ENCODE data around the gene NKAPL.

NKAPL gene

DNA sequence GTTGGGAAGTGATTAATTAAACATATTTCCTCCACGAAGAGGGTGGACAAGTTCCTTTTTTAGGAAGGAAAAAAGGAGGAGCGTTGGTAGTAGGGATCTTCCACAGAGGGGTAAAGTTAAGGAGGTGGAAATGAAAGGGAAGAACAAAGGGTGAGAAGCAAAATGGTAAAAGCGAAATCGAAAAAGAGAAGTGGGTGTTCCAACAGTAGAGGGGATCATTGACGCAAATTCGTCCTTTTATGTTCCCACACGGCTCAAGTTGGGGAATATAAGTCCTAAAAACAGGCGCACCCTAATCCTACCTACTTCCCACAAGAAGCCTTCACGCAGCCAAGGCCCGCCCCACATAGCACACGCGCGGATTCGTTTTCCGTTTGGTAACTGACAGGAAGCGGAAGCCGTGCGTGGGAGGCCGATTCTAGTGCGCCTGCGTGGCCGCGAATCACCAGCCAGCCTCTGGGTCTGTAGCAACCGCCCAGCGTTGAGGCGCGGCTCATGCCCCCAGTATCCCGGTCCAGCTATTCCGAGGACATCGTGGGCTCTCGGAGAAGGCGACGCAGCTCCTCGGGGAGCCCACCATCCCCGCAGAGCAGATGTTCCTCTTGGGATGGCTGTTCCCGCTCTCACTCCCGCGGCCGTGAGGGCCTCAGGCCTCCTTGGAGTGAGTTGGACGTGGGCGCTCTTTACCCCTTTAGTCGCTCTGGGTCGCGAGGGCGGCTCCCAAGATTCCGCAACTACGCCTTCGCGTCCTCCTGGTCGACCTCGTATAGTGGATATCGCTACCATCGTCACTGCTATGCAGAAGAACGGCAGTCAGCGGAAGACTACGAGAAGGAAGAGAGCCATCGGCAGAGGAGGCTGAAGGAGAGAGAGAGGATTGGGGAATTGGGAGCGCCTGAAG, at the start of gene NKAPL:
TSS of gene NKAPL (plus strand) at position 421 of the 901 bp plus-strand sequence. CDS start at position 496, 75 bp downstream.
- DNase-seq (ENCODE audit: low read depth, low spot score), result peak; percentile 50

DNA sequence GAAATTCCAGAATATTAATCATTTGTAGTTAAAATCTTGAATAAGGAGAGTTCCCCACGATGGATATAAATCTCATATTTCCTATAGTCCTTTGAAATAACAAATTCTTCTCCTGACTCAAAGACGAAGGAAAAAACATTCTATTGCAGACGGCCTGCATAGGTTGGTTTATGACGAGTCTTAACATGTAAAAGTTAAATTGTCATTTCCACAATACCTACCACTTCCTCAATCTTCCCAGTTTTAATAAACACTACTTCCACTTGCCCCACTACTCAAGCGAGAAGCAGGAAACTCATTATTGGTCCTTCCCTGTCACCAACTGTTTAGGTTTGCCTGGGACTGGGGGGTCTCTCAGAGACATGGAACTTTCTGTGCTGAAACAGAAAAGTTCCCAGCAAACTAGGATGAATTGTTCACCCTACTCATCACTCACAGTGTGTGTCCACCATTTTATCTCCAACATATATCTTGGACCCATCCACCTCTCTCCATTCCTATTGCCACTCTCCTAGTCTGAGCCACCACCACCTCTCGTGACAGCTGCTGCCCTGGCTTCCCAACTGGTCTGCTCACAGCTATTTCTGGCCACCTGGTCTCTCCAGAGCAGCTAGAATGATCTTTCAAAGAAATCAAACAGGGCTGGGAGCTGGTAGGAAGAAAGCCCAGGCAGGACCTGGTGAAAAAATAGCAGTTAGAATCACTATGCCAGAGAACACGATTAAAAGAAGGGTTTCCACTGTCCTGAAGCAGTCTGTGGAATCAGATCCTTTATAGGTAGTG, 49.2 kb upstream of the NKAPL start:
- DNase-seq (ENCODE audit: low read depth, low spot score), result no peak

DNA sequence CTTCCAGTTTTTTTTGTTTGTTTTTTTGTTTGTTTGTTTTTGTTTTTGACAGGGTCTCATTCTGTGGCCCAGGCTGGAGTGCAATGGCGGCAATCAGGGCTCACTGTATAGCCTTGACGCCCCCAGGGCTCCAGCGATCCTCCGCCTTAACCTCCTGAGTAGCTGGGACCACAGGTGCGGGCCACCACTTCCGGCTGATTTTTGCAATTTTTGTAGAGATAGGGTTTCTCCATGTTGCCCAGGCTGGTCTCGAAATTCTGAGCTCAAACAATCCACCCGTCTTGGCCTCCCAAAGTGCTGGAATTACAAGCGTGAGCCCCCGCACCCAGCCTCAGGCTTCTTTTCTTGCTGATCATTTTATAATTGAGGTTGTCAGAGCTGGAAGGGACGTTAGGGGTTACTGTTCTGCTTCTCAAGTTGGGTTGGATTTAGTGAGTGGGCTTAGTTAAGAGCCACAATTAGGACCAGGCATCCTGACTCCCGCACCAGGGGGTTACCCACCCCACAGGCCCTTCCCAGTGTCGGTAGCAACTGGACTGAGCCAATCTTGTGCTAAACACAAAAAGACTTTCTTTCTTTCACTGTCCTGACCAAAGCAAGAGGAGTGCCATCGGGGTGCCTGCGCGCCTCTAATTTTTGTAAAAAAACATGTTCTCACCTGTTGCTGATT, 47.1 kb upstream of the NKAPL start:
- DNase-seq (ENCODE audit: low read depth, low spot score), result no peak

DNA sequence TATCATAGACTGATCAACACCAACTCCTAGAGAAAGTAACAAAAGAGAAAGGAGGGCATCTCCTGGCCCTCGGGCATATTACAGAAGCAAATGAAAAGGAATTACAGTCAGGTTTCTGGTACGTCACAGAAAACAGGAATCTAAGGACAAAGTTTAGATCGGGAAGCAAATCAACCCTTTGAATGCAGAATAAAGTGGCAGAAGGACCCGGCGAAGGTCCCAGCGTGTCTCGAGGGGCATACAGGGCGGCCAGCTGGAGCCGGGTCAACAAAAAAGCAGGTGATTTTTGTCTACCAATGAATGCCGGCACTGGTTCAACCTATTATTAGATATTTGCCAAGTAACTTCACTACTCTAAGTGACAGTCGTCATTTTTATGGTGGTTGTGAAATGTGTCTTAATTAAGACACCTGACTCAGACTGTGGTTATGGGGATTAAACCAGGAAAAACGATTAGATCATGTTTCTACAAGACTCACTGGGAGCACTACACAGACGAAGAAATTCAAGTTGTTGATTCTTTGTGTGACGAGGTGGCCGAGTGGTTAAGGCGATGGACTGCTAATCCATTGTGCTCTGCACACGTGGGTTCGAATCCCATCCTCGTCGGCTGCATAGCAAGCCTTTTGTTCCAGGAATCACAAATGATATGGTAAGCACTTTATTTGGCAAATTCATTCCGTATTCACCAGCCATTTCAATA, 46.4 kb upstream of the NKAPL start:
- DNase-seq (ENCODE audit: low read depth, low spot score), result peak; percentile 84

DNA sequence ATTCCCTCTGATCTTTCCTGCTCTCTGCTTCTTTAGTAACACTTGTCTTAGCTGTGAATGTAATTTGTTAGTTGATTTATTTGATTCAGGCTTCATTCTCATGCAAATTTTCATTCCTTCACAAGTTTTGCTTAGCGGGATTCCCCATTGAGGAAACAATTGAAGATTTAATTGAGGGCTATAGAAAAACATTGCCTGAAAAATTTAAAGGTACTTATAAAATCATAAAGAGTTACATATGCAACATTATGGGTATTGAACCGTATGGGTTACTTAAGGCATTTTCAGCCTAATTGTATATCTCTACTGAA, 45.9 kb upstream of the NKAPL start:
- DNase-seq (ENCODE audit: low read depth, low spot score), result no peak

DNA sequence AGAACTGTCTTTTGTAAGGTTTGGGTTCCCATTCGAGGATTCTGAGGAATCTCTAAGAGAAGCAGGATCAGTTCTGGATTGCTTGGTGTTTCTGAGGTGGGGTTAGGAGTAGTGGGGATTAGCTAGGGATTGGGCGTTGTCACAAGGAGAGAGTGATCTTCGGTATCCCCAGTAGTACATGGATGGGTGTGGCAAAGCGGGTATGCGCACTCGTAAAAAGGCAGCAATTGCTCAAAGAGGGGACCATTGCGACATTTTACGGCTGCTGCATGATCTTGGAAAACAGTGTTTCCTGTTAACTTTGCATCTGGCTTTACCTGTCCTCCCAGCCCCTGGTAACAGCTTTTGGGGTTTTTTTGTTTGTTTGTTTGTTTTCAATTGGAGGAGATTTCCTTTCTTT, 43.7 kb upstream of the NKAPL start:
- DNase-seq (ENCODE audit: low read depth, low spot score), result no peak

DNA sequence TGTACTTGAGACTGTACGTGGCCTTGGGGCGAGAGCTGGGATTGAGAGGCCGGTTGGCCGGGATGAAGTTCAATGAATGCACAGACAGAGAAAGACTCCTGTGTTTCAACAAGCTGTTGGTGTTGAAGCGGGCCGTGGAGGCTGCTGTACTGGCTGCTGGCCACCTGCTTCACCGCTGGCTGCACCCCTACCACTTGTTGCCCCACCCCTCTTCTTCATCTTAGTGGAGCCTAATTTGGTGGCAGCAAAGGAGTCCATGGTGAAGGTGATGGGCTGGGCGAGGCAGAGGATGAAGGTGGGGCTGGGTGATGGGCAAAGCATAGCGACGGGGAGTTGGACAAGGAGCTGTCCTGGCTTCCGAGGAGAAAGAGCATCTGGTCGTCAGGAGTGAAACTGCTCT, 41.2 kb upstream of the NKAPL start:
- DNase-seq (ENCODE audit: low read depth, low spot score), result no peak

DNA sequence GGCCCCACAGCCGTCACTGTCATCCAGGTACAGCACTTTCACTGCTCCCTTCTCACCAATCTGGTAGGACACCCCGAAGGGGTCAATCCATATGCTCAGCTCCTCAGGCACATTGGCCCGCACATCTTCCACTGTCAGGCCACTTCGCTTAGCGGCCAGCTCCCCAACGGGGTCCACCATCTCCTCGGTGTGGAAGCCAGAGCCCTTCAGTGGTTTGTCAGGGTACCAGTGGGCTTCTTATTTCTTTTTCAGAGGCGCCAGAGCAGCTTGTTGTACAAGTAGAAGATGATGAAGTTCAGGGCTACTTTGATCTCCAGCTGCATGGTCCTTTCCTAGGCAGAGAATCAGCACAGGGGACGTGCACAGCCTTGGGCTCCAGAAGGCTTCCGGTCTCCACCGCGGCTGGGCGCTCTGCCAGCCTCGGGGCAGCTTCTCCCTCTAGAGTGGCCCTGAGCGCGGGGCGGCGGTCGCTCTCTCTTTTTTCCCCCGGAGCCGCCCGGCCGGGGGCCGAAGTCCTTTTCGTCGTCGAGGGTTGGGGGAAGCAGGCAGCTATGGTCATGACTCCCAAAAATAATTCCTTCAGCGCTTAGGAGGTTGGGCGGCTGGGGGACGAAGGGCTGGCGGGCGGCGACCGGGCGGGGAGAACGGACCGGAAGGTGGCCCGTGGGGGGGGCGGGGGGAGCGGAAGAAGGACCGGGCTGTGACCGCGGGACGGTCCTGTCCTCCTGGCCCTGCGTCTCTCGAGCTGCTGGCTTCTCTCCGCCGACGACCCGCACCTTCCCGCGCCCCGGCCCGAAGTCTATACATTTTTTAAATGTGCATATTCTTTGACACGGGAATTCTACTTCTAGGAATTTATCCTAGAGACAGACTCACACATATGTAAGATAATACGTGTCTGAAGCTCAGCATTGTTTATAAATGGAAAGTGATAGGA, 40.5 kb upstream of the NKAPL start:
- DNase-seq (ENCODE audit: low read depth, low spot score), result peak; percentile 84

DNA sequence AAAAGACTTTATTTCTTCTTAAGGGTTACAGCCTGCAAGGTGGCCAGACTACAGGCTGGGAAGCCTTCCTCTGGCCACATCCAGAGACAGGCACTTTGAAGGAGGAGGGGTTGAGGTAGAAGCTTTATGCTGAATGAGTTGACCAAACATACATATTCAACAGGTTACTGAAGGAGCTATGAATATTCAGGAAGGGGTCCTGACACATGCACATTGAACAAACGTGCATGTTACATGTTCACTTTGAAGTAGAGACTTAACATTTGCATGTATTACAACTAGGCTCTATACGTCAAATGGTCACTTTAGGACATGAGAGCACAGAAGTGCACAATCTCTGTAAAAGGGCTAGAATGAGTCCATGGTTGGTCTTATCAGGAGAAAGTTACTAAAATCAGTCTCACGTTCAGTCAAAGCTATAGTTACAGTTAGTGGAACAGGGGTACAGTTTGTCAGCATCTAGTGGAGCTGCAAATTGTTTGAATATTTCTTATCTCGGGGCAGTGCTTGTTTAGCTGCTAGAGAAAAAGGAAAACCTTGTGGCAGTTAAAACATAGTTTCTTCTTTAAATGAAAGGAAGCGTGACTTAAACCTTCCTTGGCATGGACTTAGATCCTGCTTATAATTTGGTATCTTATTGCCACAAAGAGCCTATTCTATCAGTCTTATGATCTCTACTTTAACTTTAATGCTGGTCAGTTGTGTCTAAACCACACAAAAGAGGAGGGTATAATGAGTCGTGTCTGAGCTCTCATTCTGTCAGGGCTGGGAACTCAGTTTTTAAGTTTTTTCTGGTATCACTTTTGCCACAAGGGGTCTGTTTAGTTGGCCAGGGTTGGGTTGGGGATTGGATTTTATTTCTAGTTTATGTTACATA, 38.6 kb upstream of the NKAPL start:
- DNase-seq (ENCODE audit: low read depth, low spot score), result no peak

DNA sequence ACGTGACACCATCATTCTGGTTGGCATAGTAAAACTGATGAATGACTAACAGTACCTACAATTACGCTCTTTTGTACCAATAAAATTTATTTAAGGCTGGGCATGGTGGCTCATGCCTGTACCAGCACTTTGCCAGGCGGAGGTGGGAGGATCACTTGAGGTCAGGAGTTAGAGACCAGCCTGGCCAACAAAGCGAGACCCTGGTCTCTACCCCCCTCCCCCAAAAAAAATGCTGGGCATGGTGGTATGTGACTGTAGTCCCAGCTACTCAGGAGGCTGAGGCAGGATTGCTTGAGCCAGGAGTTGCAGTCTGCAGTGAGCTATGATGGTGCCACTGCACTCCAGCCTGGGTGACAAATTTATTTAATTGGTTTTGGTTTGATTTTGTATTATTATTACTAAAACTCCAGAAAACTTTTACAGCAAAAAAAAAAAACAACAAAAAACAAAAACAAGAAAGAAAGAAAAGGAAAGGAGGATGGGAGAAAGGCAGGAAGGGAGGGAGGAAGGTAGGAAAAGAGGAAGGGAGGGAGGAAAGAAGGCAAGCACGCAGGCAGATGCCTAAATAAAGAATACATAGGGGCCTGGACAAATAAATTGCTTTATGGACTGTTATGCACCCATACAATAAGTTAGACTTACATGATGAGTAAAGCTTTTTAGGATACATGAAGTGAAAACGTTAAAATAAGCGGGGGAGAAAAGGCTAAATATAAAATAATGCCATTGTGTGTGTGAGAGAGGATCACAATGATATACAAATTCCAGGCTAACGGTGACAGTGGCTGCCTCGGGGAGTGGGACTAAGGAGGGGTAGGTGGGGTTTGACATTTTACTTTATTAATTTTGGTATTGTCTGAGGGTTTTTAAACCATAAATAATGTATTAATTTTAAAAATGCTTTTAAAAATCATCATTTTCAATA, 34.7 kb upstream of the NKAPL start:
- DNase-seq (ENCODE audit: low read depth, low spot score), result peak; percentile 7

DNA sequence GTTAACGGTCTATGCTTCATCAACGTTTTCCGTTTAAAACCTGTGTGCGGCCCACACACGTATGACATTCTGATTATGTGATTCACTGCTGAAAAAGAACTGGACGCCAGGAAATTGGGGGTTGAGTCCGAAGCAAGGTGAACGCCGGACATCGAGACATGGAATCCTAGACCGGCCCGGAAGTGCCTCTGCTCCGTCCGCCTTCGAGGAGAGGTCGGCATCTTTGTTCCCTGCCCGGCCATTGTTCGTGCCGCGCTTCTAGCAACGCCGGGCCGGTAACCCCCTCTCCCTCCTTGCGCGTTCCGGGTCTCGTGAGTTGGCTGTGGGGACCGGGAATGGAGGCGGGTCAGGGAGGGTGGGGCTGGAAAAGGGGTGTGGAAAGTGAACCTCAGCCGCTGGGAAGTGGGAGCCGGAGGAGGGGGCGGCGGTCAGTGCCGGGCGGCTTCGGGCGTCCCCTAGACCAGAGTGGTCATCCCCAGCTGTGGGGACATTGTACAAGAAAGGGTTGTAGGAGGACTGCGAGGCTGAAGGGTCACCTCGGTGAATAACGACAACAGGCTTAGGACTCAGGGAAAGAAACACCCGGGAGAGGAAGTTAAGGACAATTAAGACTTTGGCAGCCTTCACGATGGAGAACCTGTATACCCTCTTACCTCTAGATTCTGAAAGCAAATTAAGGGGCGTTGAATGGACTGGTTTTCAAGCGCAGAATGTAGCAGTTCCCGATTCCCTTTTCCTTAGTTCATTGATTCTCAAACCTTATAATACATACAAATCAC, 33.9 kb upstream of the NKAPL start, which contains the start of gene ZSCAN9:
TSS of gene ZSCAN9 (plus strand) at position 220 of the 779 bp plus-strand sequence. CDS start 1,810 bp downstream, outside the sequence.
- peak; percentile 94 for DNase-seq (ENCODE audit: low read depth, low spot score)

DNA sequence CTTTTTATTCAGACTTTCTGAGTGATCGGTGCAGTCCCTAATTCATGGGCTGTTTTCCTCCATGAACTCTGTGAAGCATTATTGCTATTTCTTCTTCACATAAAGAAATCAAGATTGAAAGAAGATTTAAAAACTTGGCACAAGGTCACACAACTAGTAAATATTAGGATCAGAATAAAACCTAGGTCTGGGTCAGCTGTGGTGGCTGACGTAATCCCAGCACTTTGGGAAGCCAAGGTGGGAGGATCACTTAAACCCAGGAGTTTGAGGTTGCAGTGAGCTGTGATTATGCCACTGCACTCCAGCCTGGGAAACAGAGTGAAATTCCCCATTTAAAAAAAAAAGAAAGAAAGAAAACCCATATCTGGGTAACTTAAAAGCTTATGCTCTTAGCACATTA, 32.6 kb upstream of the NKAPL start:
- no peak for DNase-seq (ENCODE audit: low read depth, low spot score)

DNA sequence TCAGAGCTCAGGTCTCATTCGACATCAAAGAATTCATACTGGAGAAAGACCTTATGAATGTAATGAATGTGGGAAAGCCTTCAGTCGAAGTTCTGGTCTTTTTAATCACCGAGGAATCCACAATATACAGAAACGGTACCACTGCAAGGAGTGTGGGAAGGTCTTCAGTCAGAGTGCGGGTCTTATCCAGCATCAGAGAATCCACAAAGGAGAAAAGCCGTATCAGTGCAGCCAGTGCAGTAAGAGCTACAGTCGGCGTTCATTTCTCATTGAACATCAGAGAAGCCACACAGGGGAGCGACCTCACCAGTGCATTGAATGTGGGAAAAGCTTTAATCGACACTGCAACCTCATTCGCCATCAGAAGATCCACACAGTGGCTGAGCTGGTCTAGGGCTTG, 26.3 kb upstream of the NKAPL start:
- DNase-seq (ENCODE audit: low read depth, low spot score), result no peak

DNA sequence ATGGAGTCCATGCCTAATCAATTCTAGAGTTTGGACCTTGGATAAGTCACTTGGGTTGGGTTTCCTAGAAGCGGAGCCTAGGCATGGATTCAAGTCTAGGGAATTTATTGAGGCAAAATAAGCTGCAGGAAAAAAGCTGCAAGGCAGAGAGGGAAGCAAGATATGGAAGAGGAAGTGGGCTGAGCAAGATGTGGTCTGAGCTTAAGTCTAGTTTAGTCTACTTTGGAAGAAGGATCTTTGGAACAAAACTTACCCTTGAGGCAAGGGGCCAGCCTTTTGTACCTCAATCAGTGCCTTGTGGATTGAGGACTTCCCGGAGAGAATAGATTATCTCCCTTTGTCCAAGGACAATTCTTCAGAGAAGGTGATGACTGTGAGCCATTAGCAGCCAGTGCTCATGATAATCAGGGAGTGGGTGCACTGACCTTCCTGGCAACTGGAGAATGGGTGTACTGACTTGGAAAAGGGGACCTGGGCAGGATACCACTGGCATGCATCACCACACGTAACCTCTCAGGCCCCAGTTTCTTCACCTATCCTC, 23.1 kb upstream of the NKAPL start:
- DNase-seq (ENCODE audit: low read depth, low spot score), result no peak

DNA sequence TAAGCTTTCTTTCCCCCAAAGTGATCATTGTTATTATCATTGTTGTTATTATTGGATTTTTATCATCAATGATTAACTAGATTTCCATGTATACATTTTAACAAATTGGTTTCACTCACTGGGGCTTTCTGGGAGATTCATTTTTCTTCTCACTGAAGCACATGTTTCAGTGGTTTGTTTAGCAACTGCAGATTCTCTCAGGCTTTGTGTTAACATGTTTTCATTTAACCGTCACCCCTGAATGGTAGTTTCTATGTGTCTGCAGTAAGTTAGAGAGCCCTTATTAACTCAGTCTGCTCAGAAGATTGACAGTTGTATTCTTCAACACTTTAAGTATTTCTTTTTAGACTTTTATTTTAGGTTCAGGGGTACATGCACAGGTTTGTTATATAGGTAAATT, 19.5 kb upstream of the NKAPL start:
- DNase-seq (ENCODE audit: low read depth, low spot score), result no peak

DNA sequence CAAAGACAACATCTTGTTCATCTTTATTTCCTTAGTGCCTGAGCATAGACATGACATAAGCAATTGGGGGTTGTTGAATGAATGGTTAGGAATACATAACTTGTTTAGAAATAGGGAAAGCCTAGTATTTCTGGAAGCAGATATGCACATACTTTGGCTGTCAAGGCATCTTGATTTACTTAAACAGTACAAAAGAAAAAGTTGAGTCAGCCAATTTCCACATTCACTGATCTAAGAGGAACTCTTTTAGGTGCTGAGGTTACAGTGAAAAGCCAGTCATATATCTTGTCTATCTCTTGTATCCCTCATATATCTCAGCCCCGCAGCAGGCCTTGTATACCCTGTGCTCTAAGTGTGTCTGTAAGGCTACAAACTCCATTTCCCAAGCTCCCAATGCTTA, 18.6 kb upstream of the NKAPL start:
- no peak for DNase-seq (ENCODE audit: low read depth, low spot score)

DNA sequence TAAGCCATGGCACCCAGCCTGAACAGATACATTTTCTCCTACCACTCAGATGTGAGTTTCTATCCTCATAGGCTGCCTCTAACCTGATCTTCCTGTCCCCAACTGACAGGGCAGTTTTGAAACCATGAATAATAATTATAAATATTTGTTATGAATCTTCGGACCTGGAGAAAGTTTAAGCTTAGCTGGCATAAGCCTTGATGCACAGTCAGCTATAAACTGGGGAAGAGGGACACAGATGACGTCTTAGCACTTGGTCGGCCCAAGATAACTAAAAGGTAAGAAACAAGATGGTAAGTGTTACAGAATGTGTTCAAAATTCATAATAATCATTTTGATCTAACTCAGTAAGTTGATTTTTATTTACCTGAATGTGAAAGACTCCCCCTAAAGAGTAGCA, 15.2 kb upstream of the NKAPL start:
- DNase-seq (ENCODE audit: low read depth, low spot score), result no peak

All from astrocyte of the hippocampus (primary cell).